ENCODE results near the gene LY6G5B.

- TF ChIP-seq CTCF (IDR thresholded peaks at IDR 0.05) (no peak), POLR2A (IDR thresholded peaks at IDR 0.05) (no peak)
Observed at GRCh38 chr6:31631209-31631608, 38.6 kb upstream of the LY6G5B start.

Measured in upper lobe of left lung (tissue), 4 donors.